K562 (cell line): ENCODE measurements around the gene MAGI3. TPM values are rescaled to one million over a fixed set of nuclear protein-coding genes. Genes with fewer than 3 reads are reported as not detected.

Source experiments
- ARID3A ChIP-seq: IDR thresholded peaks from 2 replicates; pipeline ENCODE4 v1.6.1; 2012; ENCODE audit warnings: low read depth, low read length, improper control_type of control experiment, borderline replicate concordance
- C11orf30 ChIP-seq: fragments of 450-650 bp; IDR thresholded peaks from 2 replicates; pipeline ENCODE4 v1.6.1; 2016; ENCODE audit warnings: low read depth, mild to moderate bottlenecking
- CBFA2T3 ChIP-seq: fragments of 450-650 bp; IDR thresholded peaks from 2 replicates; pipeline ENCODE4 v1.6.1; 2017
- DNMT1 ChIP-seq: fragments of 450-650 bp; IDR thresholded peaks from 2 replicates; pipeline ENCODE4 v1.6.1; 2016; ENCODE audit warnings: antibody characterized with exemption, mild to moderate bottlenecking
- EGR1 ChIP-seq: fragments of 450-650 bp; conservative IDR thresholded peaks from 2 replicates; pipeline ENCODE4 v1.6.1; 2017; ENCODE audit warnings: mild to moderate bottlenecking
- FOXK2 ChIP-seq, 2 experiments: fragments of 450-650 bp; IDR thresholded peaks in 1 of 2; conservative IDR thresholded peaks in 1 of 2; 2 replicates each; pipeline ENCODE4 v1.6.1; 2016; ENCODE audit warnings: low read depth in 2 of 2, mild to moderate bottlenecking in 1 of 2
- HDAC2 ChIP-seq: fragments of 450-650 bp; IDR thresholded peaks from 2 replicates; pipeline ENCODE4 v1.6.1; 2016; ENCODE audit warnings: mild to moderate bottlenecking
- IRF1 ChIP-seq: sonication (generic); formaldehyde crosslinking; IDR thresholded peaks from 2 replicates; pipeline ENCODE4 v1.8.0; 2022; ENCODE audit warnings: missing genetic modification reagents, mild to moderate bottlenecking, borderline replicate concordance
- MAFF ChIP-seq: IDR thresholded peaks from 2 replicates; pipeline ENCODE4 v1.6.1; 2012; ENCODE audit warnings: low read length, improper control_type of control experiment
- MAFG ChIP-seq: fragments of 450-650 bp; conservative IDR thresholded peaks from 2 replicates; pipeline ENCODE4 v1.6.1; 2016; ENCODE audit warnings: missing genetic modification characterization, missing compliant biosample characterization
- MLX ChIP-seq, 2 experiments: fragments of 450-650 bp in 1 of 2; sonication (generic) in 1 of 2; formaldehyde crosslinking; conservative IDR thresholded peaks; 2 replicates each; pipeline versions ENCODE4 v1.4.0 to v1.8.1; 2020 to 2022; ENCODE audit warnings: mild to moderate bottlenecking in 1 of 2, missing genetic modification reagents in 1 of 2
- PBX2 ChIP-seq, 2 experiments: IDR thresholded peaks in 1 of 2; conservative IDR thresholded peaks in 1 of 2; 2 replicates each; pipeline ENCODE4 v1.6.1; 2016; ENCODE audit warnings: low read depth in 2 of 2, mild to moderate bottlenecking in 1 of 2, missing compliant biosample characterization in 1 of 2, missing genetic modification characterization in 1 of 2, moderate library complexity in 1 of 2
- ZC3H4 ChIP-seq: sonication (generic); formaldehyde crosslinking; IDR thresholded peaks from 2 replicates; pipeline ENCODE4 v1.9.0; 2021; ENCODE audit warnings: missing genetic modification reagents, borderline replicate concordance
- ZNF316 ChIP-seq: fragments of 450-650 bp; IDR thresholded peaks from 2 replicates; pipeline ENCODE4 v1.6.1; 2016
- ZNF584 ChIP-seq: fragments of 200-800 bp; sonication (Bioruptor generic); IDR thresholded peaks from 2 replicates; pipeline ENCODE4 v1.6.1; 2016; ENCODE audit warnings: low read depth, mild to moderate bottlenecking, missing genetic modification characterization, missing compliant biosample characterization
- ZNF699 ChIP-seq: fragments of 250-450 bp; sonication (Bioruptor Pico); IDR thresholded peaks from 2 replicates; pipeline ENCODE4 v1.8.0; 2021; ENCODE audit warnings: mild to moderate bottlenecking, moderate library complexity; ENCODE audit not compliant: insufficient replicate concordance
- polyA plus RNA-seq, 8 experiments: library from polyadenylated mRNA; depleted of rRNA in 4 of 8; stranded (reverse) in 5 of 8; unstranded in 3 of 8; fragments of >200 nt; fragmentation: Nextera tagmentation in 2 of 8; fragmentation: Illumina TruSeq in 1 of 8; extraction: Ambion mirVana in 2 of 8; extraction: Trizol in 1 of 8; gene quantifications; 2 replicates each; pipeline versions ENCODE4 v1.2.1 to v1.2.3, GENCODE V29; 2011 to 2014; ENCODE audit warnings: inconsistent platforms in 1 of 8, missing spikeins in 1 of 8
- total RNA-seq, 7 experiments: library from RNA; depleted of rRNA in 6 of 7; stranded (reverse); fragments of >200 nt in 6 of 7; fragmentation: Illumina TruSeq in 2 of 7; extraction: Trizol in 2 of 7; gene quantifications; 2 replicates each; pipeline versions ENCODE4 v1.2.1 to v1.2.3, GENCODE V29; 2011 to 2021; ENCODE audit warnings: low replicate concordance in 1 of 7

The MAGI3 gene
- total and polyA plus RNA-seq, 9 of the 15 experiments (the other 6 are each of a cell fraction or from before 2014, with no cell fraction given), result 1.0 to 8.6 (median 5.5) TPM

- TF ChIP-seq C11orf30 (peak; percentile 89), ZC3H4 (CRISPR knock-in tag) (no peak), ZNF699 (no peak), DNMT1 (no peak), CBFA2T3 (peak; percentile 71), HDAC2 (0 out of 2 replicates have a peak, but pooled peaks have one; percentile 55), FOXK2 (conservative IDR thresholded peaks at IDR 0.05 in 1 of 2, IDR thresholded peaks at IDR 0.05 in 1 of 2; ENCODE audit: low read depth in 2 of 2) (no peak), MLX (CRISPR knock-in tag; conservative IDR thresholded peaks at IDR 0.05) (no peak), MAFG (tag) (peak; percentile 72), ZNF316 (peak; percentile 88), MAFF (peak; percentile 74), ARID3A (no peak), IRF1 (CRISPR knock-in tag) (no peak), PBX2 (CRISPR knock-in tag; IDR thresholded peaks at IDR 0.05; ENCODE audit: low read depth) (no peak), PBX2 (tag; conservative IDR thresholded peaks at IDR 0.05; ENCODE audit: low read depth) (peak; percentile 84), ZNF584 (no peak), EGR1 (peak; percentile 63)
These were observed 291.5 kb downstream of the MAGI3 start (continued) for GRCh38 chr1:113681596-113682337.
